Prostate gland (tissue), 2 donors: ENCODE measurements around the gene SMIM3. TPM values are rescaled to one million over a fixed set of nuclear protein-coding genes. Genes with fewer than 3 reads are reported as not detected.

Experiments used
- DNase-seq: peaks from one replicate; pipeline ENCODE4 v3.0.0-alpha.2; 2019; ENCODE audit warnings: low spot score
- H3K27ac ChIP-seq, 2 donors: fragments of 200-600 bp; sonication (generic); 2 replicates each; pipeline ENCODE4 v1.5.1; 2017 to 2019
- H3K27me3 ChIP-seq: fragments of 200-600 bp; sonication (generic); replicated peaks from 2 replicates; pipeline ENCODE4 v1.5.1; 2019; ENCODE audit not compliant: insufficient read depth
- H3K36me3 ChIP-seq, 2 donors: fragments of 200-600 bp; sonication (generic); 1 replicate in 1 of 2; 2 replicates in 1 of 2; pipeline versions ENCODE4 v1.5.1 to v1.8.1; 2017 to 2019
- H3K4me1 ChIP-seq: fragments of 200-600 bp; sonication (generic); replicated peaks from 2 replicates; pipeline ENCODE4 v1.5.1; 2019
- H3K4me3 ChIP-seq, 2 donors: fragments of 200-600 bp; sonication (generic); 2 replicates each; pipeline ENCODE4 v1.5.1; 2017 to 2019
- H3K9me3 ChIP-seq: fragments of 200-600 bp; sonication (generic); 2 replicates; pipeline ENCODE4 v1.5.1; 2017
- CTCF ChIP-seq, 4 experiments: fragments of 200-600 bp in 2 of 4; fragments of 450-650 bp in 2 of 4; sonication (generic) in 2 of 4; IDR thresholded peaks; 1 replicate in 3 of 4; 2 replicates in 1 of 4; pipeline ENCODE4 v1.5.1; 2016 to 2019; ENCODE audit warnings: antibody characterized with exemption in 4 of 4, mild to moderate bottlenecking in 2 of 4, moderate library complexity in 2 of 4
- POLR2A ChIP-seq: fragments of 450-650 bp; IDR thresholded peaks from one replicate; pipeline ENCODE4 v1.6.1; 2016; ENCODE audit warnings: antibody characterized with exemption, mild to moderate bottlenecking
- POLR2AphosphoS5 ChIP-seq: sonication (generic); formaldehyde crosslinking; IDR thresholded peaks from one replicate; pipeline ENCODE4 v1.6.1; 2017; ENCODE audit warnings: antibody characterized with exemption
- WGBS: methylation state at CpG from one replicate; pipeline ENCODE4 v1.1.5; 2018; 5-methylcytosine and 5-hydroxymethylcytosine counted together
- intact Hi-C: fragments of 100-400 bp; cut with DNase I; formaldehyde crosslinking; loops from one replicate; pipeline ENCODE4 v1.14.2; 2022
- total RNA-seq, 2 donors: library from RNA; depleted of rRNA; stranded (reverse); fragments of >200 nt; gene quantifications; one replicate each; pipeline ENCODE4 v1.1.0, GENCODE V29; 2016

The SMIM3 gene
- total RNA-seq, 2 donors from 2014 or later, result 21.2 to 26.5 TPM

- no peaks in the 10 kb centered on the region for H3K36me3 ChIP-seq
- H3K9me3 ChIP-seq, result no peaks in the 10 kb centered on the region
- H3K4me3 ChIP-seq, result no peak overlapping the region
- intact Hi-C loops, result loop anchor here (10.0 kb wide), 1 partner anchor 218 kb away; no protein-coding TSS in a partner anchor
- H3K4me1 ChIP-seq, result peaks cover 6% of the 10 kb centered on the region
- H3K27ac ChIP-seq, result peak overlapping the region in 1 of 2 donors; percentile 0
- 87% methylated on average over 1 of the region's 1 CpG for WGBS
- no peak for DNase-seq
- TF ChIP-seq POLR2A (no peak), POLR2AphosphoS5 (no peak), CTCF (IDR thresholded peaks at IDR 0.05) (no peak)
- no peaks in the 10 kb centered on the region for H3K27me3 ChIP-seq
Observed at GRCh38 chr5:150786876-150787275, 8.3 kb downstream of the SMIM3 start.

- H3K4me1 ChIP-seq, result peaks cover 6% of the 10 kb centered on the region
- no peaks in the 10 kb centered on the region for H3K9me3 ChIP-seq
- no peak for TF ChIP-seq POLR2AphosphoS5
- no peak for TF ChIP-seq POLR2A
- TF ChIP-seq CTCF (IDR thresholded peaks at IDR 0.05), result no peak
- no peak for DNase-seq
- intact Hi-C loops, result loop anchor here (10.0 kb wide), 1 partner anchor 217 kb away; no protein-coding TSS in a partner anchor
- no peak overlapping the region for H3K4me3 ChIP-seq
- H3K27ac ChIP-seq, result peak overlapping the region in 1 of 2 donors; percentile 0
- H3K36me3 ChIP-seq, result no peaks in the 10 kb centered on the region
- 35% methylated on average over 1 of the region's 1 CpG for WGBS
- H3K27me3 ChIP-seq, result no peaks in the 10 kb centered on the region
Observed at GRCh38 chr5:150787656-150788055, 9.1 kb downstream of the SMIM3 start.

- Histone ChIP-seq H3K4me3 (no peak overlapping the region), H3K27ac (no peak overlapping the region), H3K36me3 (no peaks in the 10 kb centered on the region), H3K9me3 (no peaks in the 10 kb centered on the region), H3K27me3 (no peaks in the 10 kb centered on the region), H3K4me1 (no peaks in the 10 kb centered on the region)
- TF ChIP-seq POLR2AphosphoS5 (no peak), POLR2A (no peak), CTCF (IDR thresholded peaks at IDR 0.05) (no peak)
- no peak for DNase-seq
- intact Hi-C loops, result loop anchor here (10.0 kb wide), 1 partner anchor 216 kb away; no protein-coding TSS in a partner anchor
Observed at GRCh38 chr5:150788977-150789376, 10.4 kb downstream of the SMIM3 start.

GRCh38 chr5:150789450-150789849, 10.9 kb downstream of the SMIM3 start:
- 61% methylated on average over 6 of the region's 6 CpGs for WGBS
- Histone ChIP-seq H3K9me3 (no peaks in the 10 kb centered on the region), H3K36me3 (no peaks in the 10 kb centered on the region), H3K27ac (no peak overlapping the region), H3K4me1 (no peaks in the 10 kb centered on the region), H3K27me3 (no peaks in the 10 kb centered on the region), H3K4me3 (no peak overlapping the region)
- no peak for DNase-seq
- intact Hi-C loops, result loop anchor here (10.0 kb wide), 1 partner anchor 215 kb away; no protein-coding TSS in a partner anchor
- no peak for TF ChIP-seq CTCF (IDR thresholded peaks at IDR 0.05)
- no peak for TF ChIP-seq POLR2AphosphoS5
- no peak for TF ChIP-seq POLR2A

GRCh38 chr5:150789943-150790611, 11.5 kb downstream of the SMIM3 start:
- intact Hi-C loops, result loop anchor here (10.0 kb wide), 1 partner anchor 215 kb away; no protein-coding TSS in a partner anchor
- Histone ChIP-seq H3K27ac (peak overlapping the region; percentile 10 to 16), H3K9me3 (no peaks in the 10 kb centered on the region), H3K27me3 (no peaks in the 10 kb centered on the region), H3K36me3 (no peaks in the 10 kb centered on the region), H3K4me1 (no peaks in the 10 kb centered on the region), H3K4me3 (no peak overlapping the region)
- peak; percentile 32 for DNase-seq
- TF ChIP-seq CTCF (IDR thresholded peaks at IDR 0.05) (no peak), POLR2A (no peak), POLR2AphosphoS5 (no peak)
- WGBS, result 36% methylated on average over 7 of the region's 7 CpGs
